NCI-H146 treated with DMSO at 0.1 percent for 48 hours (cell line): Measurements from ENCODE around the gene PLAC9.

Experiments used
- DNase-seq: peaks from one replicate; lab custom pipeline; 2025; ENCODE audit not compliant: unreplicated experiment; lab: John Stamatoyannopoulos, UW

The PLAC9 gene

GRCh38 chr10:80177781-80178636, 45.5 kb downstream of the PLAC9 start:
- DNase-seq, result no peak

GRCh38 chr10:80182986-80183385, 50.5 kb downstream of the PLAC9 start:
- no peak for DNase-seq

- no peak for DNase-seq
Observed at GRCh38 chr10:80183436-80183835, 50.9 kb downstream of the PLAC9 start.

GRCh38 chr10:80184291-80184690, 51.8 kb downstream of the PLAC9 start:
- DNase-seq, result no peak

GRCh38 chr10:80185578-80186299, 53.2 kb downstream of the PLAC9 start:
- no peak for DNase-seq

- DNase-seq, result no peak
Observed at GRCh38 chr10:80186364-80187012, 54.0 kb downstream of the PLAC9 start.

- DNase-seq, result no peak
Observed at GRCh38 chr10:80187060-80187459, 54.5 kb downstream of the PLAC9 start.

- DNase-seq, result no peak
Observed at GRCh38 chr10:80187465-80188409, 55.2 kb downstream of the PLAC9 start.

GRCh38 chr10:80188713-80189112, 56.2 kb downstream of the PLAC9 start:
- no peak for DNase-seq

- no peak for DNase-seq
Observed at GRCh38 chr10:80191589-80192270, 59.2 kb downstream of the PLAC9 start.

- DNase-seq, result no peak
Observed at GRCh38 chr10:80192553-80192952, 60.0 kb downstream of the PLAC9 start.

GRCh38 chr10:80194373-80195045, 62.0 kb downstream of the PLAC9 start:
- no peak for DNase-seq
